K562 (cell line): Measurements from ENCODE around the gene FAM89B. TPM values are rescaled to one million over a fixed set of nuclear protein-coding genes. Genes with fewer than 3 reads are reported as not detected.
A peak's percentile ranks its signal among the peaks of the same experiment; 100 is the strongest.

ENCODE experiments used
- E2F5 ChIP-seq: sonication (generic); formaldehyde crosslinking; IDR thresholded peaks from 2 replicates; pipeline ENCODE4 v1.8.0; 2022; ENCODE audit warnings: mild to moderate bottlenecking, missing genetic modification reagents
- HMGN3 ChIP-seq: IDR thresholded peaks from 2 replicates; pipeline ENCODE4 v1.6.1; 2011; ENCODE audit warnings: borderline replicate concordance, low read depth, mild to moderate bottlenecking, mixed read lengths, low read length; ENCODE audit not compliant: insufficient read length; ENCODE audit errors: extremely low read depth
- NFRKB ChIP-seq: fragments of 450-650 bp; IDR thresholded peaks from 2 replicates; pipeline ENCODE4 v1.6.1; 2016; ENCODE audit warnings: low read depth
- NR4A1 ChIP-seq, 2 experiments: fragments of 250-450 bp in 1 of 2; fragments of 450-650 bp in 1 of 2; sonication (Bioruptor Pico) in 1 of 2; IDR thresholded peaks; 2 replicates each; pipeline versions ENCODE4 v1.4.0 to v1.6.1; 2016 to 2020; ENCODE audit warnings: mild to moderate bottlenecking in 2 of 2, missing compliant biosample characterization in 1 of 2, missing genetic modification characterization in 1 of 2, moderate library complexity in 1 of 2
- POLR2G ChIP-seq: fragments of 200-400 bp; formaldehyde crosslinking; IDR thresholded peaks from 2 replicates; pipeline ENCODE4 v1.6.1; 2017; ENCODE audit warnings: low read depth, mild to moderate bottlenecking, antibody characterized with exemption, low read length, moderate library complexity
- RBFOX2 ChIP-seq: fragments of 200-400 bp; formaldehyde crosslinking; IDR thresholded peaks from 2 replicates; pipeline ENCODE4 v1.6.1; 2017; ENCODE audit warnings: low read depth, mild to moderate bottlenecking, low read length, moderate library complexity
- TFAP4 ChIP-seq: sonication (generic); formaldehyde crosslinking; IDR thresholded peaks from 2 replicates; pipeline ENCODE4 v1.8.0; 2022; ENCODE audit warnings: missing genetic modification reagents, mild to moderate bottlenecking, moderate library complexity, borderline replicate concordance
- VEZF1 ChIP-seq: fragments of 200-800 bp; sonication (Bioruptor generic); IDR thresholded peaks from 2 replicates; pipeline ENCODE4 v1.6.1; 2017; ENCODE audit warnings: missing genetic modification characterization, missing compliant biosample characterization
- ZBTB40 ChIP-seq, 2 experiments: fragments of 450-650 bp in 1 of 2; sonication (generic) in 1 of 2; formaldehyde crosslinking in 1 of 2; IDR thresholded peaks; 2 replicates each; pipeline versions ENCODE4 v1.7.1 to v1.9.0; 2016 to 2022; ENCODE audit warnings: inconsistent platforms in 1 of 2, mild to moderate bottlenecking in 1 of 2, missing genetic modification reagents in 1 of 2
- ZBTB7A ChIP-seq: IDR thresholded peaks from 2 replicates; pipeline ENCODE4 v1.6.1; 2011; ENCODE audit warnings: low read depth, mild to moderate bottlenecking, low read length, moderate library complexity, borderline replicate concordance; ENCODE audit not compliant: control insufficient read depth
- ZFX ChIP-seq: sonication (generic); formaldehyde crosslinking; IDR thresholded peaks from 2 replicates; pipeline ENCODE4 v1.8.0; 2022; ENCODE audit warnings: mild to moderate bottlenecking, missing genetic modification reagents, moderate library complexity
- ZNF134 ChIP-seq: fragments of 250-450 bp; sonication (Bioruptor Pico); conservative IDR thresholded peaks from 2 replicates; pipeline ENCODE4 v1.4.0; 2020
- polyA plus RNA-seq, 8 experiments: library from polyadenylated mRNA; depleted of rRNA in 4 of 8; stranded (reverse) in 5 of 8; unstranded in 3 of 8; fragments of >200 nt; fragmentation: Nextera tagmentation in 2 of 8; fragmentation: Illumina TruSeq in 1 of 8; extraction: Ambion mirVana in 2 of 8; extraction: Trizol in 1 of 8; gene quantifications; 2 replicates each; pipeline versions ENCODE4 v1.2.1 to v1.2.3, GENCODE V29; 2011 to 2014; ENCODE audit warnings: inconsistent platforms in 1 of 8, missing spikeins in 1 of 8
- total RNA-seq, 7 experiments: library from RNA; depleted of rRNA in 6 of 7; stranded (reverse); fragments of >200 nt in 6 of 7; fragmentation: Illumina TruSeq in 2 of 7; extraction: Trizol in 2 of 7; gene quantifications; 2 replicates each; pipeline versions ENCODE4 v1.2.1 to v1.2.3, GENCODE V29; 2011 to 2021; ENCODE audit warnings: low replicate concordance in 1 of 7

FAM89B gene
- total and polyA plus RNA-seq, 9 of the 15 experiments (the other 6 are each of a cell fraction or from before 2014, with no cell fraction given), result 0.32 to 27.6 (median 11.9) TPM

- TF ChIP-seq ZBTB40 (IDR thresholded peaks at IDR 0.05) (0 out of 2 replicates have a peak, but pooled peaks have one; percentile 3), ZBTB40 (CRISPR knock-in tag; IDR thresholded peaks at IDR 0.05) (no peak), POLR2G (0 out of 2 replicates have a peak, but pooled peaks have one; percentile 33), E2F5 (CRISPR knock-in tag) (no peak), ZBTB7A (0 out of 2 replicates have a peak, but pooled peaks have one; percentile 41), ZFX (CRISPR knock-in tag) (peak; percentile 56), HMGN3 (peak; percentile 64), VEZF1 (peak; percentile 38; the same call in 1 of the 2 replicates), NR4A1 (CRISPR knock-in tag; IDR thresholded peaks at IDR 0.05) (no peak), NR4A1 (tag; IDR thresholded peaks at IDR 0.05) (no peak), NFRKB (no peak), TFAP4 (CRISPR knock-in tag) (peak; percentile 60; the same call in 1 of the 2 replicates), RBFOX2 (peak; percentile 39; the same call in 1 of the 2 replicates), ZNF134 (CRISPR knock-in tag) (peak; percentile 90)
Observed at GRCh38 chr11:65553301-65554001, 18.9 kb upstream of the FAM89B start (continued).
